Daoy (cell line): ENCODE measurements around the gene LGR4. TPM values are rescaled to one million over a fixed set of nuclear protein-coding genes. Genes with fewer than 3 reads are reported as not detected.

Source experiments
- DNase-seq: peaks from one replicate; pipeline ENCODE4 v3.0.0-alpha.2; 2015; ENCODE audit warnings: low read depth
- total RNA-seq: library from RNA; depleted of rRNA; stranded (reverse); fragments of >200 nt; shearing (Covaris generic); gene quantifications from 2 replicates; pipeline ENCODE4 v1.2.3, GENCODE V29; 2014

LGR4 gene
- total RNA-seq, 1 experiment from 2014 or later = 59.3 TPM

GRCh38 chr11:27404427-27404826 is 68.2 kb downstream of the LGR4 start:
- DNase-seq = no peak

GRCh38 chr11:27403195-27403594 is 69.4 kb downstream of the LGR4 start:
- no peak for DNase-seq

DNA sequence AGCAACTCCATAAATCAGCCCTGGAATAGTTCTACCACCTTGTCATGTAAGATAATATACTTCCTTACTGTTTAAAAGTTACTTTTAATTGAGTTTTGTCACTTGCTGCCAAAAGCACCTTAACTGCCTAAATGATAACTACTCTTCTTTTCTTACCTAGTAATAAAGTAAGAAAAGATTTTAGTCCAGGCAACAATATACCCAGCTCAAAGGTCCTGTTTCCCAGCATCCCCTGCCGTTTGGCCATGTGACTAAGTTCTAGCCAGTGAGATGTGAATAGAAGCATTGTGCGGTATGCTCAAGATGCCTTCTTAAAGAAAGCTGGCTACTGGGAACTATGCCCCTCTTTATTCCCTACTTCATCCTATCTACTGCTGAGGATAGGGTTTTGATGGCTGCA is 70.1 kb downstream of the LGR4 start:
- no peak for DNase-seq

- no peak for DNase-seq
Measured at GRCh38 chr11:27401833-27402316, 70.7 kb downstream of the LGR4 start.

- DNase-seq = no peak
Measured at GRCh38 chr11:27401280-27401832, 71.2 kb downstream of the LGR4 start.

- no peak for DNase-seq
Measured at GRCh38 chr11:27398400-27398770, 74.2 kb downstream of the LGR4 start.

- DNase-seq = no peak
Measured at GRCh38 chr11:27397624-27398399, 74.8 kb downstream of the LGR4 start.

- DNase-seq = no peak
Measured at GRCh38 chr11:27396259-27396839, 76.2 kb downstream of the LGR4 start.

- no peak for DNase-seq
Measured at GRCh38 chr11:27395556-27396258, 76.9 kb downstream of the LGR4 start.

- no peak for DNase-seq
Measured at GRCh38 chr11:27394781-27395228, 77.8 kb downstream of the LGR4 start.

DNA sequence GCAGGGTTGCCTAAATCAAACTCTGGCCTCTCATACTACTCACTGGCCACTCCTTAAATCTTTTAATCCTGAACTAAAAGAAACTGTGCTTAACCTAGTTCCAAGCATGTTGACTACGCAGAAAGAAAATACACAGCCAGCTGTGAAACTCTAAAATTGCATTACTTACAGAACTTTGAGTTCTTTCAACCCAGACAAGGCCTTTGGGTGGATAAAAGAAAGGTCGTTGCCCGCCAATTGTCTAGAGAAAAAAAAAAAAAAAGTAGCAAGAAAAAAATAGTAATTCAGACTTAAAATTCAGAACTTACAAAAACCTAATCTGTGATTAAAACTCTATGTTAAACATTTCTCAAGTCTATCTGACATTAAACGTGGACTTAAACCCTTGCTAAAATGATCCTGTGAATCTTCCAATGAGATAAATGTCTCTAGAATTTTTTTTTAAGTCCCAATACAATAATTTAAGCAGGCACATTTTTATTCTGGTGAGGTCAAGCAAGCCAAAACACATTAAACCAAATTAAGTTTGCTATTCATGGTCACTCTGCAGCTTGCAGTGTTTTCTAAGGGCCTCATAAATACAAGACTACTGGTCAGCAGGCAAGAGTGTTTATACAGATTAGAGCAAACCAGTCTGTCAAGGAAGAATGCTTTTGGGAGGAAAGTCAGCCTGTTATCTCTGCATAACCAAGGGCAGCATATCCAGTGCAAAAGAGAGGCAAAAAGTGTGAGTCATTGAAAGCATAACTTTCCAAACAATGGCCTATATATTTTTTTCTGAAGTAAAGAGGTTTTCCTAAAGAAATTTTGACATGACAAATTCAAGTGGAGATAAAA is 80.1 kb downstream of the LGR4 start:
- peak; percentile 63 for DNase-seq

DNA sequence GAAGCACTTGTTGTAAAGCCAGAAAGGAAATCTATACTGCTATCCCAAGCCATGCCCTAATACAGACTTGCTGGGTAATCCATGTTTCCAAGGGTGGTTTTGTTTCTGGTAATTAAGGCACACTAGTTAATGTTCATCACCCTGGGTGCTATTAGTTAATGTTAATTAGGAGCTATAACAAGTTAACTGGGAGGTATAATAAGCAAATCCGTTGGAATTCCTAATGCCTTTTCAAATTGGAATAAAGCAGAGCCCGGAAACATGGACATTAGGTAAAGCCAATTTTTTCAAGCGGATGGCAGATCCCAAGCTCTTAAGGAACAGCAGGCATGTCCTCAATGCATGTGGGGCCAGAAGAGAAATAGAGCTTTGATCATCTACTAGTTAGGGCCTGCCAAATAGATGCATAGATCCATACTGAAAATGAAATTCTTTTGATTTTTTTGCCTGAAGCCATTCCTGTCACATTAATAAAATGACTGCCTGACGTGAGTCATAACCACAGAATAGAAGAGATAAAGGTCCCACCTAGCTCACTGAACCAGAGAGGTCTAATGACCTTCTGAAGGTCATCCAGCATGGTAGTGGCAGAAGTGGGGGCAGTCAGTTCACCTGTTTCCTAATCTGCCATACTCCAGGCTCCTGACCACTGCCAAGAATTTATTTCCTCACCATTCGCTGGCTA is 81.1 kb downstream of the LGR4 start:
- peak; percentile 18 for DNase-seq

DNA sequence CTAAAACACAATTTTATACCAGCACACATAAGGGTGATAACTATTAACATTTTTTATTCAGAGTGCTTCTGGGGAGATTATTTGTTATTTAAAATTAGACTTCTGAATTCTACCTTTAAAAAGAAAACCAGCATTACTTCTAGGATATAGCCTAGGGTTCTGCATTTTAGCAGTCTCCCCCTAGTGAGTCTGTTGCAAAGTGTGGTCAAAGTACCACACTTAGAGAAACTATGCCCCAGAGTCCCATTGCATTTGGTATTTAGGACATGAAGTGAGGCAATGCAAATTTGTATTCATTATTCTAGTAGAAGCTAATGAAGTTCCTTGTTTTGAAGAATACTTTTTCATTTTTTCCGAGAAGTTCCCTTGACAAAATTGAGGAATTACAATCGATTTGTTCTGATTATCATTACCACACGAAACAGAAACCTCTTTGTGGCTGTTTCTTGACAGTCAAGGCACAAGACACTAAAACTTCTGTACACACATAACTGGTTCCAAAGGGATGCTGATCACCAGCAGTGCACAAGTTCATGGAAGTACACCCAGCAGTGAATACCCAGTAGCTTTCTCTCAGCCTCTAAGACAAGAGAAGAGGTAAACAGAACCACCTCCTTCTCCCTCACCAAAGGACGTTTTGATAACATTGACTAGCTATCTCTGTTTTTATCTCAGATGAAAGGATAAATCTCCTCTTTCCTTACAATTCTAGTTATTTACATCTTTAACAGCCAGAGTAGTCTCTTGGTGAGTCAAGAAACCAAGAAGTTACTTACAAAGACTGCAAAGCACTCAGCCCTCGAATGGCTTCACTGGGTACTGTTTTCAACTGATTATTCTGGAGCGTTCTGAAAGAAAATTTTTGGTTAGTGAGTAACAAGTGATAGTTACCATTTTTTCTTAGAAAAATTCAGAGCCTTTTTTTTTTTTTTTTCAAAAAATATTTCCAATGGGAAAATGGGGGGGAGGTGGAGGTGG is 82.0 kb downstream of the LGR4 start:
- no peak for DNase-seq

- peak; percentile 23 for DNase-seq
Measured at GRCh38 chr11:27388869-27389268, 83.7 kb downstream of the LGR4 start.

DNA sequence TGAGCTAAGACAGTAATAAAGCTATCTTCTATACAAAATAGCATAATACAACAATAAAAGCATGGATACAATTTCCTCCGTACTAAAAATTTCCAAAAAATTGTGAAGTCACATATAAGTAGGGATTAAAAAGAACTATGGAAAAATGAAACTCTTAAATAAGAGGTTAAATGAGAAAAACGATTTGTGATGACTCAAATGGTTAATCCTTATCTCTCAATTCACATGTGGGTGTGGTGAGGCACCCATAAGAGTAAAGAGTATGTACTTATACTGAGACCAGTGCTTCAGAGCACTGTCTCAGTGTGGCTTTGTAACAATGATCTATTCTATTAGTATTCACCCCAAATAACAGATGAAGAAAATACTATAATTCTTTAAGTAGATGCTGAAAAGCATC is 84.6 kb downstream of the LGR4 start:
- DNase-seq = peak; percentile 21

DNA sequence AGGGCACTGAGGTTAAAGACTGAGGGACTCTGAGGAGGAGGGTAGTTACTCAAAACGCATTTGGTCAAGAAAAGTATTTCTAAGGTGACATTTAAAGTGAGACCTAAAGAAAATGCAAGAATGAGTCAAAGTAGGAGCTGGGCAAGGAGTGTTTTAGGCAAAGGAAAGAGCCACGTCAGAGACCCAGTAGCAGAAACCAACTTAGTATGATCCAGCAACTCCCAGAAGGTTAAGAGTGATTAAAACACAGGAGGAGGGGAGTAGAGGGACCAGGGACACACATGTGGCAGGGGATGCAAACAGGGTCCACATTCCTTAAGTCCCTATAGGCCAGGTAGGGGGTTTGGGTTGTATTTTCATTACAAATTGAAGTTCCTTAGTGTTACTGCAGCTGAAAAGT is 85.2 kb downstream of the LGR4 start:
- no peak for DNase-seq

DNA sequence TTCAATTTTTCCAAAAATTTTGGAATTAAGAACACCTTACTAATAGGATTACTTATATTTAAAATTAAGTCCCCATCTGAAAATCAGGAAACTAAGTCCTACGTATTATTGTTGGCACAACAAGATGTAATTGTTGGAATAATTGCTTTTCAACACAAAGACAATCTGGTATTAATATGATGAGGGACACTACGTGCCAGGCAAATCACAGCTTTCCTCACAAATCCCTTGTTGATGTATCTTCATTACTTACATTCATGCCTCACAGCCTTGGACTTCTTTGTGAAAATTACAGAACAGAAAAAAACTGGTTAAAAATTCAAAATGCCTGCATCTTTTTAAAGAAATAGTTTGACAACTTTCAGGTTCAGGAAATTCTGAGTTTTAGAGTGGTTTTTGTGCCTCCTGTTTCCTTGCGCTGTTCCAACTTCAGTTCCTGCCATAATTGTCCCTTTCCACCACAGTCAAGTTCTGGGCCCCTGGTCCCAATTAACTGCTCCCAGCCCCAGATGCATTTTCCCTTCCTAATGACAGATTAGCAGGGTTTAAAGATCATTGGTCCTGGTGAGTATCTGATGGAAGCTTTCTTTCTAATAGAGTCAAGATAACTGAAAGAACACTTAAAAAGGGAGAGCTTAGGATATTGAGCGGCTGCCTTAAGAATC is 86.3 kb downstream of the LGR4 start:
- DNase-seq = no peak

GRCh38 chr11:27385245-27385644 is 87.3 kb downstream of the LGR4 start:
- DNase-seq = peak; percentile 74

DNA sequence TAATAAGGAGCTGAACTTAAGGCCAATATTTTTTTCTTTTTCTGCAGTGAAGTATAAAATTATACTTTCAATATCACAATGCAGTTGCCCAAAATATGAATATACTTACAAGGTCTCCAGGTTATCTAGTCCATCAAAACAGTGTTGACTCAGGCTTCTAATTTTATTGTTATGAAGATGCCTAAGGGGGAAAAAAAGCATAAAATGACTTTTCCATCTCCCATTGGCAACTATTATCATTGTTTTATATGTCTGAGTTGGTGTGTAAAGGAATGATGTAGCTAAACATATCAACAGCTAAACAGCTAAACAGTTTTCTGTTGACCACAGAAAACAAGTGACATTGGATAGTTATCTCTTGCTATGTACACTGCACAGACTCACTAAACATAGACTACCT is 88.4 kb downstream of the LGR4 start:
- DNase-seq = no peak
